Chondrocyte (in vitro differentiated cells): ENCODE measurements around the gene PHLDA2. TPM values are rescaled to one million over a fixed set of nuclear protein-coding genes. Genes with fewer than 3 reads are reported as not detected.
"Not testable (repeated sequence)": the region's sequence is repeated elsewhere in the genome, so short reads cannot be mapped to it uniquely, and the experiment has no call there.

Experiments
- DNase-seq: peaks from one replicate; pipeline ENCODE4 v3.0.0; 2021; ENCODE audit warnings: mixed read lengths, low spot score
- H3K27ac Mint-ChIP-seq: one replicate; pipeline ENCODE4 v1.8.0; 2021; ENCODE audit warnings: mild to moderate bottlenecking, moderate library complexity, mixed read lengths; ENCODE audit not compliant: unreplicated experiment
- H3K27me3 Mint-ChIP-seq: 2 replicates; pipeline ENCODE4 v1.8.0; 2021; ENCODE audit warnings: low read depth, mixed read lengths
- H3K36me3 Mint-ChIP-seq: 2 replicates; pipeline ENCODE4 v1.8.0; 2021; ENCODE audit warnings: low read depth, mixed read lengths
- H3K4me1 Mint-ChIP-seq: 2 replicates; pipeline ENCODE4 v1.8.0; 2021; ENCODE audit warnings: low read depth, mild to moderate bottlenecking, mixed read lengths
- H3K4me3 Mint-ChIP-seq: one replicate; pipeline ENCODE4 v1.8.0; 2021; ENCODE audit warnings: mild to moderate bottlenecking, moderate library complexity, mixed read lengths; ENCODE audit not compliant: unreplicated experiment
- H3K9me3 Mint-ChIP-seq: 2 replicates; pipeline ENCODE4 v1.8.0; 2021; ENCODE audit warnings: low read depth, mixed read lengths
- total RNA-seq: library from RNA; stranded (reverse); gene quantifications from 3 replicates; pipeline ENCODE4 v1.2.1, GENCODE V29; 2021
- TF ChIP-seq, protein P1 (sequence below): fragments of 200-600 bp; sonication (generic); IDR thresholded peaks from 2 replicates; pipeline ENCODE4 v1.5.0; 2021; ENCODE audit warnings: antibody characterized with exemption, mild to moderate bottlenecking, moderate library complexity

Gene PHLDA2
- total RNA-seq, 1 donor from 2014 or later: 64.4 TPM

GRCh38 chr11:2940921-2941821 is 12.0 kb upstream of the PHLDA2 start:
- Mint-ChIP-seq H3K4me3 (no peak overlapping the region), H3K27me3 (no peaks in the 10 kb centered on the region), H3K4me1 (peaks cover 15% of the 10 kb centered on the region), H3K27ac (peak overlapping the region; percentile 22), H3K36me3 (peaks cover 22% of the 10 kb centered on the region), H3K9me3 (peaks cover 23% of the 10 kb centered on the region)
- peak; percentile 86 for DNase-seq
- TF ChIP-seq, protein P1, sequence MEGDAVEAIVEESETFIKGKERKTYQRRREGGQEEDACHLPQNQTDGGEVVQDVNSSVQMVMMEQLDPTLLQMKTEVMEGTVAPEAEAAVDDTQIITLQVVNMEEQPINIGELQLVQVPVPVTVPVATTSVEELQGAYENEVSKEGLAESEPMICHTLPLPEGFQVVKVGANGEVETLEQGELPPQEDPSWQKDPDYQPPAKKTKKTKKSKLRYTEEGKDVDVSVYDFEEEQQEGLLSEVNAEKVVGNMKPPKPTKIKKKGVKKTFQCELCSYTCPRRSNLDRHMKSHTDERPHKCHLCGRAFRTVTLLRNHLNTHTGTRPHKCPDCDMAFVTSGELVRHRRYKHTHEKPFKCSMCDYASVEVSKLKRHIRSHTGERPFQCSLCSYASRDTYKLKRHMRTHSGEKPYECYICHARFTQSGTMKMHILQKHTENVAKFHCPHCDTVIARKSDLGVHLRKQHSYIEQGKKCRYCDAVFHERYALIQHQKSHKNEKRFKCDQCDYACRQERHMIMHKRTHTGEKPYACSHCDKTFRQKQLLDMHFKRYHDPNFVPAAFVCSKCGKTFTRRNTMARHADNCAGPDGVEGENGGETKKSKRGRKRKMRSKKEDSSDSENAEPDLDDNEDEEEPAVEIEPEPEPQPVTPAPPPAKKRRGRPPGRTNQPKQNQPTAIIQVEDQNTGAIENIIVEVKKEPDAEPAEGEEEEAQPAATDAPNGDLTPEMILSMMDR: no peak

GRCh38 chr11:2940147-2940920 is 11.1 kb upstream of the PHLDA2 start:
- no peaks in the 10 kb centered on the region for H3K27me3 Mint-ChIP-seq
- H3K4me3 Mint-ChIP-seq: no peak overlapping the region
- H3K36me3 Mint-ChIP-seq: peaks cover 22% of the 10 kb centered on the region
- no peak overlapping the region for H3K27ac Mint-ChIP-seq
- DNase-seq: no peak
- peaks cover 6% of the 10 kb centered on the region for H3K4me1 Mint-ChIP-seq
- peaks cover 23% of the 10 kb centered on the region for H3K9me3 Mint-ChIP-seq
- TF ChIP-seq, protein P1: no peak

- not testable (repeated sequence) for H3K27ac Mint-ChIP-seq, H3K27me3 Mint-ChIP-seq, H3K4me1 Mint-ChIP-seq, H3K4me3 Mint-ChIP-seq, DNase-seq
- peaks cover 22% of the 10 kb centered on the region for H3K36me3 Mint-ChIP-seq
- H3K9me3 Mint-ChIP-seq: peaks cover 23% of the 10 kb centered on the region
Measured at GRCh38 chr11:2938458-2939418, 9.5 kb upstream of the PHLDA2 start.

DNA sequence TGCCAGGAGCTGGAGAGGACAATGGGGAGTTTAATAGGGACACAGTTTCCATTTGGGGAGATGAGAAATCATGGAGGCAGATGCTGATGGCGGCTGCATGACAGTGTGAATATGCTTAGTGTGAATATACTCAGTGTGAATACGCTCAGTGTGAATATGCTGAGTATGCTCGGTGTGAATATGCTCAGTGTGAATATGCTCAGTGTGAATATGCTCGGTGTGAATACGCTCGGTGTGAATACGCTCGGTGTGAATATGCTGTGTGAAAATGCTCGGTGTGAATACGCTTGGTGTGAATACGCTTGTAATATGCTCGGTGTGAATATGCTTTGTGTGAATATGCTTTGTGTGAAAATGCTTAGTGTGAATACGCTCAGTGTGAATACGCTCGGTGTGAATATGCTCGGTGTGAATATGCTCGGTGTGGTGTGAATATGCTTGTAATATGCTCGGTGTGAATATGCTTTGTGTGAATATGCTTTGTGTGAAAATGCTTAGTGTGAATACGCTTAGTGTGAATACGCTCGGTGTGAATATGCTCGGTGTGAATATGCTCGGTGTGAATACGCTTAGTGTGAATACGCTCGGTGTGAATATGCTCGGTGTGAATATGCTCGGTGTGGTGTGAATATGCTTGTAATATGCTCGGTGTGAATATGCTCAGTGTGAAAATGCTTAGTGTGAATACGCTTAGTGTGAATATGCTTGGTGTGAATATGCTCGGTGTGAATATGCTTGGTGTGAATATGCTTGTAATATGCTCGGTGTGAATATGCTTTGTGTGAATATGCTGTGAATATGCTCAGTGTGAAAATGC is 8.6 kb upstream of the PHLDA2 start:
- peaks cover 19% of the 10 kb centered on the region for H3K36me3 Mint-ChIP-seq
- H3K27me3 Mint-ChIP-seq, H3K4me3 Mint-ChIP-seq, H3K4me1 Mint-ChIP-seq, DNase-seq: not testable (repeated sequence)
- H3K9me3 Mint-ChIP-seq: peaks cover 23% of the 10 kb centered on the region
- peak overlapping the region; percentile 85 for H3K27ac Mint-ChIP-seq

- Mint-ChIP-seq H3K4me3 (no peak overlapping the region), H3K36me3 (peaks cover 17% of the 10 kb centered on the region), H3K27me3 (no peaks in the 10 kb centered on the region), H3K27ac (no peak overlapping the region), H3K9me3 (peaks cover 22% of the 10 kb centered on the region), H3K4me1 (peaks cover 28% of the 10 kb centered on the region)
- TF ChIP-seq, protein P1: no peak
- DNase-seq: no peak
Measured at GRCh38 chr11:2934611-2935239, 5.5 kb upstream of the PHLDA2 start.
